NCI-H1694 (cell line): ENCODE measurements around the gene MFSD8.
"Not testable (repeated sequence)": the region's sequence is repeated elsewhere in the genome, so short reads cannot be mapped to it uniquely, and the experiment has no call there.

ENCODE experiments used
- DNase-seq: peaks from one replicate; lab custom pipeline; 2025; lab: John Stamatoyannopoulos, UW

MFSD8 gene

DNA sequence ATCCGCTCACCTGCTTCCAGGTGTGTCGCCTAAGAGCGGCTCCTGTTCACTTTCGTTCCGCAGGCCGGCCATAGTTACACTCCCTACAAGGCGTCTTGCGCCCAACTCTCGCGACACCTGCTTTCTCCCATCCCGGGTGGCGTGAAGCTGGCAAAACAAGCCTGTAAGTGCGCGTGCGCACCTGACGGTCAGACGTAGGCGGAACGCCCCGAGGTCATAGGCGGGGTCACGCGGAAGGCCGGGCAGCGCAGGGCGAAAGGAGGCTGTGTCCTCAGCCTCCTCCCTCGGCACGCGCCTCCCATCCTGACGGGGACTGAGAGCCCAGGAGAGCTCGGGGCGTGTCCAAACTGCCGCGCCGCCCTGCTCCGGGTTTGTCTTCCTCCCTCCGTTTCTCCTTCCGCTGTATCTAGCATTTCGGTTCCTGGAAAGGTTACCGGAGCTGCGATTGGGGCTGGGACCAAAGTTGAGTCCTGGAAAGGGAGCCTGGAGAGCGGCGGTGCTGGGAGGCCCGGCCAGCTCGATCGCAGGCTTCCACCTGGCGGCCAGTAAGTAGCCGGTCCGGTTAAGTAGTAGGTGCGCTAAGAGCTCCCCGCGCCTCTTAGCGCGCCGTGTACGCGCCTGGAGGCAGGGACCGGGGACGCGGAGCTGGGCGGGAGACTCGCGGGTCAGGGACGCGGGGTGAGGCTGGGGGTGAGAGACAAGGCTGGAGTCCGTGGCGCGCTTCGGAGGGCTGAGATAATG, at the start of gene MFSD8, which contains the start of gene ABHD18:
Gene MFSD8 (minus strand): TSS at position 112 of the 741 bp plus-strand sequence. CDS start 40 bp downstream, at position 72.
Gene ABHD18 (plus strand): TSS at position 345 of the 741 bp plus-strand sequence. CDS start 17,550 bp downstream, outside the sequence.
- DNase-seq = peak; percentile 83

DNA sequence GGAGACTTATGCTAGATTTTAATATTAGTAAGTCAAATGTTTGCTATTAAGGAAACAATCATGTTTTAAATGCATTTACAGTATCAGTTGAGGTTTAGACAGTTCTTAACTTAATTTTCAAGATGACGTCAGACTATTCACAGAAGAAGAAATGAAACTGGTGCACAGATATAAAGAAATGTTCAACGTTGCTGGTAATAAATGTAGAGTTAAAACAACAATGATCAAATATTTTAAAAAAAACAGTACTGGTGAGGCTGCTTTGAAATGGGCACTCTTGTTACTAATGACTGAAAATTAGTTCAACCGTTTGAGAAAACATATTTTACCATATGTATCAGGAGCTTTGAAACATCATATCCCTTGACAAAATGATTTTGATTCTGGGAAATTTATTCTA, 44.5 kb upstream of the MFSD8 start:
- no peak for DNase-seq

GRCh38 chr4:128006592-128006991, 41.6 kb upstream of the MFSD8 start:
- DNase-seq = no peak

DNA sequence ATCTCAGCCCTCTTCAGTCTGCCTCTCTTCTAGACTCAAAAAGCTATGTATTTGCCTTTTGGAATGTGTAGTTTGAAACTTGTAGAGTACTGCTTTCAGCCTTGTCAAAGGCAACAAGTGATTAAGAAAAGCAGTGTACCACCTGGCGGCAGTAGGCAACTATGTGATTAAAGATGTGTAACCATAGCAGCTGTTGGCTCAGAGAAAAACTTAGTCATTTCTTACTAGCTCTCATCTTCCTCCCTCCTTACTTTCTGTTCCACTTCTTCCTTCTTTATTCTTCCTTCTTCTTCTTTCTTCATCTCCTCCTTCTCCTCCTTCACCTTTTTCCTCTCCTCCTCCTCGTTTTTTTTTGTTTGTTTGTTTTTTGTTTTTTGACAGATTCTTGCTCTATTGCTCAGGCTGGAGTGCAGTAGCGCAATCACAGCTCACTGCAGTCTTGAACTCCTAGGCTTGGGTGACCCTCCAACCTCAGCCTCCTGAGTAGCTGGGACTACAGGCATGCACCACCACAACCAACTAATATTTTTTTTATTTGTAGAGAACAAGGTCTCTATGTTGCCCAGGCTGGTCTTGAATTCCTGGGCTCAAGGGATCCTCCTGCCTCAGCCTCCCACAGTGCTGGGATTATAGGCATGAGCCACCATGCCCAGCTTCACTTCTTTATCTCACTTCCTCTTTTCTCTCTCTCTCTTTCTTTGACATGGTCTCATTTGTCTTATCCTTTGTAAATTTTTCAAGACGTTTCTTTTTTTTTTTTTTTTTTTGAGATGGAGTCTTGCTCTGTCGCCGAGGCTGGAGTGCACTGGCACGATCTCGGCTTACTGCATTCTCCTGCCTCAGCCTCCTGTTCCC, 32.8 kb upstream of the MFSD8 start:
- DNase-seq = no peak

GRCh38 chr4:127996521-127996920, 31.5 kb upstream of the MFSD8 start:
- DNase-seq = not testable (repeated sequence)

- DNase-seq = no peak
These were observed 30.8 kb upstream of the MFSD8 start for GRCh38 chr4:127995776-127996175.

GRCh38 chr4:127993151-127993550, 28.2 kb upstream of the MFSD8 start:
- no peak for DNase-seq

DNA sequence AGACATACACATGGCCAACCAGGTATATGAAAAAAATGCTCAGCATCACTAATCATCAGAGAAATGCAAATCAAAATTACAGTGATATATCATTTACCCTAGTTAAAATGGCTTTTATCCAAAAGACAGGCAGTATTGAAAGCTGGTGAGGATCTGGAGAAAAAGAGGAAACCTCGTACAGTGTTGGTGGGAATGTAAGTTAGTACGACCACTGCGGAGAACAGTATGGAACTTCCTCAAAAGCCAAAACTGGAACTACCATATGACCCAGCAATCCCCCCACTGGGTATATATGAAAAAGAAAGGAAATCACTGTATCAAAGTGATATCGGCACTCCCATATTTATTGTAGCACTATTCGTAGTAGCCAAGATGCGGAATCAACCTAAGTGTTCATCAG, 23.7 kb upstream of the MFSD8 start:
- DNase-seq = no peak

DNA sequence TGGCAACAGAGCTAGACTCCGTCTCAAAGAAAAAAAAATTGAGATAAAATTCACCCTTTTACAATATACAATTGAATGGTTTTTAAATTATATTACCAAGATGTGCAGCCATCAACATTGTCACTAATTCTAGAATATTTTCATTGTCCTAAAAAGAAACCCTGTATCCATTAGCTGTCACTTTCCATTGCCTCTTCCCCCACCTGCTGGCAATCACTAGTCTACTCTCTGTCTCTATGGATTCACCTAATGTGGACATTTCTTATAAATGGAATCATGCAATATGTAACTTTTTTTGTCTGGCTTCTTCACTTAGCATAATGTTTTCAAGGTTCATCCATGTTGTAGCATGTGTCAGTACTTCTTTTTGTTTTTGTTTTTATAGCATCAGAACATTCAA, 21.0 kb upstream of the MFSD8 start:
- no peak for DNase-seq

GRCh38 chr4:127982445-127982844, 17.5 kb upstream of the MFSD8 start:
- no peak for DNase-seq

GRCh38 chr4:127978930-127979329, 14.0 kb upstream of the MFSD8 start:
- DNase-seq = no peak

GRCh38 chr4:127975121-127975770, 10.3 kb upstream of the MFSD8 start:
- DNase-seq = no peak

- not testable (repeated sequence) for DNase-seq
These were observed 6.0 kb upstream of the MFSD8 start for GRCh38 chr4:127970925-127971324.

DNA sequence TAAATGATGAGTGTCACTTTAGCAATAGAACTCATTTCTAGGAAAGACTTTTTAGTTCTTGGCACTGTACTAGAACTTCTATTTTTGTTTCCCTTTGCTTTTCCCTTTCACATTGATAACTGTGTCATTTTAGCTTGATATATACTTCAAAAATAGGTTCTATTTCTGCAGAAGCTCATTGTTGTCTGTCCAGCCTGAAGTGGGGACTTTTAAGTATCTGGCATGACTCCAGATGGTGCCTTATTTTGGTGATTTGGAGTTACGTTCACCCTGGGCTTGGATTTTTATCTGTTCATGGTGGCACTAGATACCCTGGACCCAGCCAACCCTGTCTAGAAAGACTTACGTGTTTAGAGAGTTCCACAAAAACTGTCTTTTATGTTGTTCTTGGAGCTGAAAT, 3.6 kb upstream of the MFSD8 start:
- DNase-seq = no peak

- DNase-seq = no peak
These were observed 2.3 kb upstream of the MFSD8 start for GRCh38 chr4:127967141-127967775.

DNA sequence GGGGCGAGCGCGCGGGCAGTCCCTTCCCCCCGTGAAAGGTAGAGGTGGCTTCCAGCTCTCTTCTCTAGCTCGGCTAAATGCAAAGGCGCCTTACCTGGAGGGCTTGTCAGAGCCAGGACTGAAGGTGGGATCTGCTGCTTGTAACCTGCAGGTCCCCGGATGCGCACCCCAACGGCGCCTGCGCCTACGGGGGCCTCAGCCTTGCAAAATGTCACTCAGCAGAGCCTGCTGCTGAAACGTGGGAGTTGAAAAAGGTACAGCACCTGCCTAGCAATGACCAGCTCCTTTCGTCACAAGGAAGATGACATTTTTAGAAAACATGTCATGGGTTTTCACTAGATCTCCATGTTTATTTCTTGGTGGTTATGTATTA, 816 bp upstream of the MFSD8 start:
- DNase-seq = peak; percentile 42

- DNase-seq = not testable (repeated sequence)
These were observed 429 bp downstream of the MFSD8 start for GRCh38 chr4:127964426-127965061.

DNA sequence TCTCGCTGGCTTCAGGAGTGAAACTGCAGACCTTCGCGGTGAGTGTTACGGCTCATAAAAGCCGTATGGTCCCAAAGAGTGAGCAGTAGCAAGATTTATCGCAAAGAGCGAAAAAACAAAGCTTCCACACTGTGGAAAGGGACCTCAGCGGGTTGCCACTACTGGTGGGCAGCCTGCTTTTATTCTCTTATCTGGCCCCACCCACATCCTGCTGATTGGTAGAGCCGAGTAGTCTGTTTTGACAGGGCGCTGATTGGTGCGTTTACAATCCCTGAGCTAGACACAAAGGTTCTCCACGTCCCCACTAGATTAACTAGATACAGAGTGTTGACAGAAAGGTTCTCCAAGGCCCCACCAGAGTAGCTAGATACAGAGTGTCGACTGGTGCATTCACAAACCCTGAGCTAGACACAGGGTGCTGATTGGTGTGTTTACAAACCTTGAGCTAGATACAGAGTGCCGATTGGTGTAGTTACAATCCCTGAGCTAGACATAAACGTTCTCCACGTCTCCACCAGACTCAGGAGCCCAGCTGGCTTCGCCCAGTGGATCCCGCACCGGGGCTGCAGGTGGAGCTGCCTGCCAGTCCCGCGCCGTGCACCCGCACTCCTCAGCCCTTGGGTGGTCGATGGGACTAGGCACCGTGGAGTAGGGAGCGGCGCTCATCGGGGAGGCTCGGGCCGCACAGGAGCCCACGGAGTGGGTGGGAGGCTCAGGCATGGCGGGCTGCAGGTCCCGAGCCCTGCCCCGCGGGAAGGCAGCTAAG, 1.2 kb downstream of the MFSD8 start:
- not testable (repeated sequence) for DNase-seq

DNA sequence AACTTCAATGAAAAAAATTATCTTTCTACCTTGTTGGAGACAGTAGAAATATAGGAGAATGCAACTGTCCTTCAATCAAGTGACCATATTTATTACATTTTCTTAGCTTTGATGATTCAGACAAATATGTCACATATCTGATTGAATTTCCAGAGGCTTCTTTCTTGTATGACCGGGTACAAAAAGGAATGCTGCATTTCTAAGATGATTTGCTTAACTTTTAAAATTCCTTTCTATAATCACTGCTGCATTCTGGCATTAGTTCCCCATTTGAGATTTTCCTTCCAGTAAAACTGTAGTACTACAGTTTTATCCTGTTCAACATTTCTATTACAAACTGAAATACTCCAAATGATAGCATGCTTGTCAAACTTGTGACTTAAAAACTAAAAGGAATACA, 5.2 kb downstream of the MFSD8 start:
- no peak for DNase-seq

DNA sequence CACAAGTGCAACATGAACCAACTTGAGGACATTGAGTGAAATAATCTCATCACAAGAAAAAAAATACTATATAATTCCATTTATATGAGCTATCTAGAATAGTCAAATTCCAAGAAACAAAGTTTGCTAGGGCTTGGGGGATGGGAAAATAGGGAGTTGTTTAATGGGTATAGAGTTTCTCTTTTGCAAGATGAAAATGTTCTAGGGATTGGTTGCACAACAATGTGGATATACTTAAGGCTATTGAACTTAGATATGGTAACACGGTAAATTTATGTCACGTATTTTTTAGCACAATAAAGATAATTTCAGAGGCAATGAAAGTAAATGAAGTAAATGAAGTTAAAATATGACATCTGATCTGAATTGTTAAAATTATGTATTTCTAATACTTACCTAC, 7.9 kb downstream of the MFSD8 start:
- DNase-seq = no peak

DNA sequence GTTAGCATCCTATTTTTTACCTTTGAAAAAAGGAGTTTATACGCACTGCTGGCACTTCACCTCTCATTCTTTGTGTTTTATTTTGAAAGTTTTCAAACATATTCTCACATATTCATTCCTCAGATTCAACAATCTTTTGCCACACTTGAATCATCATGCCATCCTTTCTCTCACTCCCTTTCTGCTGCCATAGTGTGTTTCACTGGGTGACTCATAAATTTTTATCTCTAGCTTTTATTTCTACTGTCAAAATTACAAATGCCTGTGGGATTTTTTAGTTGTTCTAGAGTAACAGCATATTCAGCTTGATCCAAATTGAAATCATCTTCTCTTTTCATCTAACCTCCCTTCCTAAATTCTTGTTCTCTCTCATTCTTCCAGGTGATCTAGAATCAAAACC, 28.0 kb downstream of the MFSD8 start:
- DNase-seq = no peak
